ENCODE measurements around the gene ABCC6.
"Not testable (repeated sequence)": the region's sequence is repeated elsewhere in the genome, so short reads cannot be mapped to it uniquely, and the experiment has no call there.

DNA sequence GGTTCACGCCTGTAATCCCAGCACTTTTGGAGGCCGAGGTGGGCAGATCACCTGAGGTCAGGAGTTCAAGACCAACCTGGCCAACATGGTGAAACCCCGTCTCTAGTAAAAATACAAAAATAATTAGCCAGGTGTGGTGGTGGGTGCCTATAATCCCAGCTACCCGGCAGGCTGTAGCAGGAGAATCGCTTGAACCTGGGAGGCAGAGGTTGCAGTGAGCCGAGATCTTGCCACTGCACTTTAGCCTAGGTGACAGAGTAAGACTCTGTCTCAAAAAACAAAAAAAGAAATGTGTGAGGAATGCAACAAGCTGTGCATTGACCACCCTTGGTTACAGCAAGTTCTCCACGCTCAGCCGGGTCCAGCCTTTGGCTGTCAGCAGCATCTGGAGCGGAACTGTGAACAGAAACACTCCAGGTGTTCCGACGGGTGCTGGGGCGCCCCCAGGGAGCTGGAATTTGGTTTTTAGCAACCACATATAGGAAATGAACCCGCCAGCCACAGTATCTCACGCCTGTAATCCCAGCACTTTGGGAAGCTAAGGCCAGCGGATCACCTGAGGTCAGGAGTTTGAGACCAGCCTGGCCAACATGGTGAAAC is 75.2 kb downstream of the ABCC6 start:
- TF ChIP-seq, protein P1, sequence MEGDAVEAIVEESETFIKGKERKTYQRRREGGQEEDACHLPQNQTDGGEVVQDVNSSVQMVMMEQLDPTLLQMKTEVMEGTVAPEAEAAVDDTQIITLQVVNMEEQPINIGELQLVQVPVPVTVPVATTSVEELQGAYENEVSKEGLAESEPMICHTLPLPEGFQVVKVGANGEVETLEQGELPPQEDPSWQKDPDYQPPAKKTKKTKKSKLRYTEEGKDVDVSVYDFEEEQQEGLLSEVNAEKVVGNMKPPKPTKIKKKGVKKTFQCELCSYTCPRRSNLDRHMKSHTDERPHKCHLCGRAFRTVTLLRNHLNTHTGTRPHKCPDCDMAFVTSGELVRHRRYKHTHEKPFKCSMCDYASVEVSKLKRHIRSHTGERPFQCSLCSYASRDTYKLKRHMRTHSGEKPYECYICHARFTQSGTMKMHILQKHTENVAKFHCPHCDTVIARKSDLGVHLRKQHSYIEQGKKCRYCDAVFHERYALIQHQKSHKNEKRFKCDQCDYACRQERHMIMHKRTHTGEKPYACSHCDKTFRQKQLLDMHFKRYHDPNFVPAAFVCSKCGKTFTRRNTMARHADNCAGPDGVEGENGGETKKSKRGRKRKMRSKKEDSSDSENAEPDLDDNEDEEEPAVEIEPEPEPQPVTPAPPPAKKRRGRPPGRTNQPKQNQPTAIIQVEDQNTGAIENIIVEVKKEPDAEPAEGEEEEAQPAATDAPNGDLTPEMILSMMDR (IDR thresholded peaks at IDR 0.05; ENCODE audit: insufficient read depth, low read depth, low read length), result not testable (repeated sequence)
- not testable (repeated sequence) for TF ChIP-seq EZH2 (IDR thresholded peaks at IDR 0.05; ENCODE audit: insufficient read depth, low read length)

All from astrocyte (in vitro differentiated cells and primary cell).